ENCODE measurements around the gene NFIA.

Gene NFIA

GRCh38 chr1:61052395-61053225 is 29.8 kb upstream of the NFIA start:
- no peaks in the 10 kb centered on the region for H3K27me3 ChIP-seq (replicated peaks)
- in situ Hi-C loops (cut with HindIII; ENCODE audit: low pct_ligation_motif_present, low sequenced_read_pairs): no loop called here

GRCh38 chr1:61053226-61053711 is 29.1 kb upstream of the NFIA start:
- H3K36me3 ChIP-seq (replicated peaks): no peaks in the 10 kb centered on the region
- no peaks in the 10 kb centered on the region for H3K27me3 ChIP-seq (replicated peaks)
- no peak for DNase-seq
- H3K27ac ChIP-seq: no peak overlapping the region
- no peak for TF ChIP-seq CTCF (IDR thresholded peaks at IDR 0.05; ENCODE audit: low read depth, low read length, missing control alignments)
- no peak overlapping the region for H3K4me3 ChIP-seq (ENCODE audit: low read depth, low read length)
- in situ Hi-C loops (cut with HindIII; ENCODE audit: low pct_ligation_motif_present, low sequenced_read_pairs): no loop called here

More at GRCh38 chr1:61052395-61053225, 29.8 kb upstream of the NFIA start:
- no peaks in the 10 kb centered on the region for H3K36me3 ChIP-seq (replicated peaks)
- H3K4me3 ChIP-seq (ENCODE audit: low read depth, low read length): no peak overlapping the region
- DNase-seq: no peak
- TF ChIP-seq CTCF (IDR thresholded peaks at IDR 0.05; ENCODE audit: low read depth, low read length, missing control alignments): no peak
- no peak overlapping the region for H3K27ac ChIP-seq

- Histone ChIP-seq H3K27ac (no peak overlapping the region), H3K4me3 (ENCODE audit: low read depth, low read length) (peak overlapping the region; percentile 38), H3K36me3 (replicated peaks) (no peaks in the 10 kb centered on the region), H3K27me3 (replicated peaks) (no peaks in the 10 kb centered on the region)
- in situ Hi-C loops (cut with HindIII; ENCODE audit: low pct_ligation_motif_present, low sequenced_read_pairs): no loop called here
- no peak for DNase-seq
- TF ChIP-seq CTCF (IDR thresholded peaks at IDR 0.05; ENCODE audit: low read depth, low read length, missing control alignments): no peak
These were observed 28.4 kb upstream of the NFIA start for GRCh38 chr1:61053712-61054600.

GRCh38 chr1:61054601-61054993 is 27.8 kb upstream of the NFIA start:
- no peak overlapping the region for H3K4me3 ChIP-seq (ENCODE audit: low read depth, low read length)
- H3K27ac ChIP-seq: no peak overlapping the region
- no peak for DNase-seq
- no peaks in the 10 kb centered on the region for H3K36me3 ChIP-seq (replicated peaks)
- H3K27me3 ChIP-seq (replicated peaks): no peaks in the 10 kb centered on the region
- in situ Hi-C loops (cut with HindIII; ENCODE audit: low pct_ligation_motif_present, low sequenced_read_pairs): no loop called here
- no peak for TF ChIP-seq CTCF (IDR thresholded peaks at IDR 0.05; ENCODE audit: low read depth, low read length, missing control alignments)

GRCh38 chr1:61055110-61055614 is 27.2 kb upstream of the NFIA start:
- Histone ChIP-seq H3K36me3 (replicated peaks) (no peaks in the 10 kb centered on the region), H3K27me3 (replicated peaks) (no peaks in the 10 kb centered on the region)
- TF ChIP-seq CTCF (IDR thresholded peaks at IDR 0.05; ENCODE audit: low read depth, low read length, missing control alignments): no peak

More at GRCh38 chr1:61055110-61055614, 27.2 kb upstream of the NFIA start:
- in situ Hi-C loops (cut with HindIII; ENCODE audit: low pct_ligation_motif_present, low sequenced_read_pairs): no loop called here
- H3K4me3 ChIP-seq (ENCODE audit: low read depth, low read length): no peak overlapping the region
- no peak for DNase-seq
- H3K27ac ChIP-seq: no peak overlapping the region
